Activated CD4-positive, alpha-beta T cell treated with anti-CD3 and anti-CD28 coated beads for 36 hours (primary cell): ENCODE results near the gene DCAF7. TPM values are rescaled to one million over a fixed set of nuclear protein-coding genes. Genes with fewer than 3 reads are reported as not detected.

Experiments used
- ATAC-seq: fragments of 200-7000 bp; cut with Tn5 transposase; one replicate; pipeline ENCODE4 v1.10.0; 2021; ENCODE audit warnings: mild to moderate bottlenecking, moderate library complexity
- CTCF ChIA-PET: fragments of 350-600 bp; sonication (Branson Sonifier 250); formaldehyde crosslinking; loops from one replicate; lab custom pipeline; 2021; ENCODE audit warnings: antibody characterized with exemption; lab: Charles Lee
- POLR2A ChIA-PET: fragments of 350-600 bp; sonication (Branson Sonifier 250); formaldehyde crosslinking; loops from one replicate; lab custom pipeline; 2021; ENCODE audit warnings: antibody characterized with exemption, inconsistent platforms; lab: Charles Lee
- DNase-seq: peaks from one replicate; pipeline ENCODE4 v3.0.0-alpha.2; 2020
- H3K27ac Mint-ChIP-seq: one replicate; pipeline ENCODE4 v1.8.0; 2021; ENCODE audit warnings: mixed read lengths
- H3K27me3 Mint-ChIP-seq: one replicate; pipeline ENCODE4 v1.8.0; 2021; ENCODE audit warnings: mixed read lengths
- H3K36me3 Mint-ChIP-seq: one replicate; pipeline ENCODE4 v1.8.0; 2021; ENCODE audit warnings: low read depth, mixed read lengths
- H3K4me1 Mint-ChIP-seq: one replicate; pipeline ENCODE4 v1.8.0; 2021; ENCODE audit warnings: mixed read lengths
- H3K4me3 Mint-ChIP-seq: one replicate; pipeline ENCODE4 v1.8.0; 2021; ENCODE audit warnings: mild to moderate bottlenecking, moderate library complexity, mixed read lengths
- H3K9me3 Mint-ChIP-seq: one replicate; pipeline ENCODE4 v1.8.0; 2021; ENCODE audit warnings: low read depth, mixed read lengths
- intact Hi-C, 2 experiments: fragments of 100-400 bp; cut with DNase I in 1 of 2; cut with micrococcal nuclease in 1 of 2; formaldehyde crosslinking; loops; one replicate each; pipeline versions ENCODE4 v1.14.2 to v1.15.1; 2022 to 2024; cut with DNase I, micrococcal nuclease
- total RNA-seq, 2 experiments: library from RNA; stranded (reverse); gene quantifications; one replicate each; pipeline ENCODE4 v1.2.3, GENCODE V29; 2021

Gene DCAF7
- total RNA-seq, 2 experiments from 2014 or later = 106 to 117 TPM

- H3K9me3 Mint-ChIP-seq = no peaks in the 10 kb centered on the region
- peaks cover 6% of the 10 kb centered on the region for H3K36me3 Mint-ChIP-seq
- peaks cover 32% of the 10 kb centered on the region for H3K4me1 Mint-ChIP-seq
- no peak overlapping the region for H3K4me3 Mint-ChIP-seq
- ATAC-seq = no peak
- DNase-seq = no peak
- CTCF ChIA-PET = interaction anchor here (0.6 to 1.2 kb wide), 4 partner anchors 14 to 126 kb away, joined by 3 to 10 read pairs (median 3); no protein-coding TSS in a partner anchor
- intact Hi-C loops = no loop called here
- H3K27me3 Mint-ChIP-seq = no peaks in the 10 kb centered on the region
- no peak overlapping the region for H3K27ac Mint-ChIP-seq
- POLR2A ChIA-PET = no interaction called here
Observed at GRCh38 chr17:63568563-63568962, 18.3 kb downstream of the DCAF7 start.

- ATAC-seq (peak; percentile 86), DNase-seq (no peak)
- H3K36me3 Mint-ChIP-seq = peaks cover 6% of the 10 kb centered on the region
- H3K4me3 Mint-ChIP-seq = no peak overlapping the region
- peaks cover 32% of the 10 kb centered on the region for H3K4me1 Mint-ChIP-seq
- peak overlapping the region; percentile 1 for H3K27ac Mint-ChIP-seq
- H3K27me3 Mint-ChIP-seq = no peaks in the 10 kb centered on the region
- intact Hi-C loops = no loop called here
- CTCF ChIA-PET = interaction anchor here (0.5 to 1.2 kb wide), 2 partner anchors 40 to 90 kb away, joined by 3 to 4 read pairs; no protein-coding TSS in a partner anchor
- POLR2A ChIA-PET = no interaction called here
- H3K9me3 Mint-ChIP-seq = no peaks in the 10 kb centered on the region
Observed at GRCh38 chr17:63571632-63572310, 21.5 kb downstream of the DCAF7 start.

- DNase-seq = no peak
- no peaks in the 10 kb centered on the region for H3K27me3 Mint-ChIP-seq
- ChIA-PET POLR2A (no interaction called here), CTCF (no interaction called here)
- H3K9me3 Mint-ChIP-seq = no peaks in the 10 kb centered on the region
- no peak overlapping the region for H3K27ac Mint-ChIP-seq
- no peak for ATAC-seq
- H3K4me1 Mint-ChIP-seq = peaks cover 27% of the 10 kb centered on the region
- H3K4me3 Mint-ChIP-seq = no peak overlapping the region
- intact Hi-C loops = no loop called here
- peaks cover 6% of the 10 kb centered on the region for H3K36me3 Mint-ChIP-seq
Observed at GRCh38 chr17:63573634-63574033, 23.4 kb downstream of the DCAF7 start.

- Mint-ChIP-seq H3K4me1 (peaks cover 5% of the 10 kb centered on the region), H3K27me3 (no peaks in the 10 kb centered on the region), H3K9me3 (no peaks in the 10 kb centered on the region), H3K4me3 (no peak overlapping the region), H3K27ac (no peak overlapping the region), H3K36me3 (peaks cover 11% of the 10 kb centered on the region)
- intact Hi-C loops = no loop called here
- ATAC-seq = no peak
- no peak for DNase-seq
- ChIA-PET CTCF (interaction anchor here (1.1 kb wide), 1 partner anchor 33 kb away, joined by 5 read pairs; no protein-coding TSS in a partner anchor), POLR2A (no interaction called here)
Observed at GRCh38 chr17:63578027-63578768, 27.9 kb downstream of the DCAF7 start.

- no peak for DNase-seq
- Mint-ChIP-seq H3K27ac (no peak overlapping the region), H3K4me3 (no peak overlapping the region), H3K4me1 (peaks cover 4% of the 10 kb centered on the region), H3K36me3 (peaks cover 10% of the 10 kb centered on the region), H3K9me3 (no peaks in the 10 kb centered on the region), H3K27me3 (no peaks in the 10 kb centered on the region)
- ChIA-PET POLR2A (no interaction called here), CTCF (interaction anchor here (0.9 to 1.1 kb wide), 2 partner anchors 33 kb away, joined by 3 to 5 read pairs; no protein-coding TSS in a partner anchor)
- ATAC-seq = no peak
- intact Hi-C loops = no loop called here
Observed at GRCh38 chr17:63578769-63579111, 28.5 kb downstream of the DCAF7 start.

GRCh38 chr17:63579633-63580032 is 29.4 kb downstream of the DCAF7 start:
- H3K9me3 Mint-ChIP-seq = no peaks in the 10 kb centered on the region
- ATAC-seq (no peak), DNase-seq (no peak)
- POLR2A ChIA-PET = interaction anchor here (0.7 kb wide), 1 partner anchor 33 kb away, joined by 3 read pairs; no protein-coding TSS in a partner anchor
- H3K4me1 Mint-ChIP-seq = peaks cover under 1% of the 10 kb centered on the region
- no peak overlapping the region for H3K27ac Mint-ChIP-seq
- H3K36me3 Mint-ChIP-seq = peaks cover 7% of the 10 kb centered on the region
- H3K4me3 Mint-ChIP-seq = no peak overlapping the region
- CTCF ChIA-PET = interaction anchor here (0.9 to 1.5 kb wide), 2 partner anchors 14 to 32 kb away, joined by 3 to 4 read pairs; no protein-coding TSS in a partner anchor
- H3K27me3 Mint-ChIP-seq = no peaks in the 10 kb centered on the region
- intact Hi-C loops = no loop called here

GRCh38 chr17:63587770-63588169 is 37.5 kb downstream of the DCAF7 start:
- Mint-ChIP-seq H3K27ac (no peak overlapping the region), H3K27me3 (no peaks in the 10 kb centered on the region), H3K9me3 (no peaks in the 10 kb centered on the region), H3K4me1 (peaks cover 12% of the 10 kb centered on the region), H3K36me3 (peaks cover 34% of the 10 kb centered on the region), H3K4me3 (no peak overlapping the region)
- intact Hi-C loops = no loop called here
- ATAC-seq (no peak), DNase-seq (peak; percentile 0)
- CTCF ChIA-PET = interaction anchor here (0.8 to 1.3 kb wide), 2 partner anchors 24 to 162 kb away, joined by 3 to 6 read pairs; no protein-coding TSS in a partner anchor
- POLR2A ChIA-PET = no interaction called here

GRCh38 chr17:63588797-63589196 is 38.5 kb downstream of the DCAF7 start:
- Mint-ChIP-seq H3K36me3 (peaks cover 34% of the 10 kb centered on the region), H3K4me1 (peaks cover 12% of the 10 kb centered on the region)
- CTCF ChIA-PET = no interaction called here

GRCh38 chr17:63589646-63590045 is 39.4 kb downstream of the DCAF7 start:
- DNase-seq (no peak), ATAC-seq (no peak)
- Mint-ChIP-seq H3K4me3 (no peak overlapping the region), H3K36me3 (peaks cover 34% of the 10 kb centered on the region), H3K4me1 (peaks cover 11% of the 10 kb centered on the region), H3K27ac (no peak overlapping the region), H3K27me3 (no peaks in the 10 kb centered on the region), H3K9me3 (no peaks in the 10 kb centered on the region)
- intact Hi-C loops = no loop called here
- ChIA-PET POLR2A (no interaction called here), CTCF (no interaction called here)

More at GRCh38 chr17:63588797-63589196, 38.5 kb downstream of the DCAF7 start:
- intact Hi-C loops = no loop called here
- no peaks in the 10 kb centered on the region for H3K27me3 Mint-ChIP-seq
- no peak for DNase-seq
- ATAC-seq = no peak
- POLR2A ChIA-PET = no interaction called here
- no peak overlapping the region for H3K27ac Mint-ChIP-seq
- H3K9me3 Mint-ChIP-seq = no peaks in the 10 kb centered on the region
- no peak overlapping the region for H3K4me3 Mint-ChIP-seq

GRCh38 chr17:63592797-63593196 is 42.5 kb downstream of the DCAF7 start:
- H3K27ac Mint-ChIP-seq = no peak overlapping the region
- CTCF ChIA-PET = interaction anchor here (1.2 to 2.5 kb wide), 2 partner anchors 12 to 19 kb away, joined by 7 to 11 read pairs; no protein-coding TSS in a partner anchor

GRCh38 chr17:63595132-63595531 is 44.9 kb downstream of the DCAF7 start:
- H3K27ac Mint-ChIP-seq = no peak overlapping the region
- intact Hi-C loops = no loop called here
- no peaks in the 10 kb centered on the region for H3K27me3 Mint-ChIP-seq
- H3K4me3 Mint-ChIP-seq = no peak overlapping the region
- CTCF ChIA-PET = no interaction called here
- POLR2A ChIA-PET = interaction anchor here (0.7 kb wide), 1 partner anchor 389 kb away, joined by 4 read pairs; no protein-coding TSS in a partner anchor
- no peaks in the 10 kb centered on the region for H3K9me3 Mint-ChIP-seq
- H3K4me1 Mint-ChIP-seq = peaks cover 21% of the 10 kb centered on the region
- peaks cover 12% of the 10 kb centered on the region for H3K36me3 Mint-ChIP-seq
- DNase-seq (no peak), ATAC-seq (no peak)

More at GRCh38 chr17:63592797-63593196, 42.5 kb downstream of the DCAF7 start:
- H3K36me3 Mint-ChIP-seq = peaks cover 25% of the 10 kb centered on the region
- no peak overlapping the region for H3K4me3 Mint-ChIP-seq
- ATAC-seq (no peak), DNase-seq (no peak)
- intact Hi-C loops = no loop called here
- POLR2A ChIA-PET = no interaction called here
- peaks cover 9% of the 10 kb centered on the region for H3K4me1 Mint-ChIP-seq
- H3K9me3 Mint-ChIP-seq = no peaks in the 10 kb centered on the region
- H3K27me3 Mint-ChIP-seq = no peaks in the 10 kb centered on the region
